ENCODE data around the gene TAS2R20.

Gene TAS2R20

GRCh38 chr12:10959804-10960203, 38.3 kb downstream of the TAS2R20 start:
- no peak for DNase-seq (ENCODE audit: low read depth)

- DNase-seq (ENCODE audit: low read depth) = no peak
These were observed 40.4 kb downstream of the TAS2R20 start for GRCh38 chr12:10957741-10958140.

GRCh38 chr12:10956085-10956484, 42.0 kb downstream of the TAS2R20 start:
- no peak for DNase-seq (ENCODE audit: low read depth)

GRCh38 chr12:10952645-10953044, 45.5 kb downstream of the TAS2R20 start:
- no peak for DNase-seq (ENCODE audit: low read depth)

Data from activated gamma-delta T cell treated with anti-CD3 and anti-CD28 coated beads, Interleukin-2, amount 50 U/mL, for 16 hours (primary cell).